Cardiac muscle cell (in vitro differentiated cells and primary cell): Measurements from ENCODE around the gene AHCTF1. TPM values are rescaled to one million over a fixed set of nuclear protein-coding genes. Genes with fewer than 3 reads are reported as not detected.
"Not testable (repeated sequence)": the region's sequence is repeated elsewhere in the genome, so short reads cannot be mapped to it uniquely, and the experiment has no call there.

Experiments used
- DNase-seq, 2 donors: peaks; one replicate each; pipeline versions ENCODE4 v3.0.0 to v3.0.0-alpha.2; 2010 to 2017; ENCODE audit warnings: low read depth in 1 of 2, low spot score in 1 of 2
- H3K27ac ChIP-seq: fragments of 200-600 bp; sonication (generic); 2 replicates; pipeline ENCODE4 v1.5.1; 2016
- H3K27me3 ChIP-seq: fragments of 200-600 bp; sonication (generic); 2 replicates; pipeline ENCODE4 v1.6.0; 2016; ENCODE audit warnings: control low read depth
- H3K36me3 ChIP-seq: fragments of 200-600 bp; sonication (generic); 2 replicates; pipeline ENCODE4 v1.5.1; 2016; ENCODE audit warnings: control low read depth
- H3K4me1 ChIP-seq: fragments of 200-600 bp; sonication (generic); 2 replicates; pipeline ENCODE4 v1.8.1; 2017; ENCODE audit warnings: low read depth, mild to moderate bottlenecking, mixed run types
- H3K4me3 ChIP-seq: fragments of 200-600 bp; sonication (generic); 2 replicates; pipeline ENCODE4 v1.5.1; 2016; ENCODE audit warnings: mild to moderate bottlenecking
- H3K9me3 ChIP-seq: fragments of 200-600 bp; sonication (generic); 2 replicates; pipeline ENCODE4 v1.5.1; 2017; ENCODE audit warnings: low read depth, mild to moderate bottlenecking, control low read depth
- CTCF ChIP-seq: IDR thresholded peaks from 2 replicates; pipeline ENCODE4 v1.5.1; 2012; ENCODE audit warnings: low read depth, mild to moderate bottlenecking, low read length
- polyA plus RNA-seq: library from polyadenylated mRNA; unstranded; fragments of >200 nt; fragmentation: Nextera tagmentation; extraction: Ambion mirVana; gene quantifications from 2 replicates; pipeline ENCODE4 v1.2.1, GENCODE V29; 2016
- total RNA-seq: library from RNA; depleted of rRNA; stranded (reverse); fragments of >200 nt; gene quantifications from 2 replicates; pipeline ENCODE4 v1.2.3, GENCODE V29; 2016

Gene AHCTF1
- total and polyA plus RNA-seq, 2 experiments from 2014 or later: 6.3 to 19.1 TPM

- peaks cover 24% of the 10 kb centered on the region for H3K36me3 ChIP-seq
- no peaks in the 10 kb centered on the region for H3K9me3 ChIP-seq
- no peak for DNase-seq
- H3K4me3 ChIP-seq: no peak overlapping the region
- no peaks in the 10 kb centered on the region for H3K4me1 ChIP-seq
- H3K27me3 ChIP-seq: no peaks in the 10 kb centered on the region
- no peak overlapping the region for H3K27ac ChIP-seq
- no peak for TF ChIP-seq CTCF
Measured at GRCh38 chr1:246876431-246876830, 55.3 kb downstream of the AHCTF1 start.

GRCh38 chr1:246875041-246876026, 56.4 kb downstream of the AHCTF1 start:
- H3K27ac ChIP-seq: no peak overlapping the region
- no peak overlapping the region for H3K4me3 ChIP-seq
- no peak for TF ChIP-seq CTCF
- DNase-seq: peak in 1 of 2 donors; percentile 40
- no peaks in the 10 kb centered on the region for H3K4me1 ChIP-seq
- no peaks in the 10 kb centered on the region for H3K9me3 ChIP-seq
- peaks cover 24% of the 10 kb centered on the region for H3K36me3 ChIP-seq
- H3K27me3 ChIP-seq: no peaks in the 10 kb centered on the region

GRCh38 chr1:246865921-246866320, 65.8 kb downstream of the AHCTF1 start:
- Histone ChIP-seq H3K9me3 (no peaks in the 10 kb centered on the region), H3K4me3 (no peak overlapping the region), H3K36me3 (peaks cover 29% of the 10 kb centered on the region), H3K27me3 (no peaks in the 10 kb centered on the region), H3K27ac (no peak overlapping the region), H3K4me1 (no peaks in the 10 kb centered on the region)
- no peak for DNase-seq
- TF ChIP-seq CTCF: no peak

- H3K36me3 ChIP-seq: peaks cover 40% of the 10 kb centered on the region
- DNase-seq, H3K4me1 ChIP-seq, H3K27ac ChIP-seq, H3K4me3 ChIP-seq, H3K9me3 ChIP-seq, H3K27me3 ChIP-seq: not testable (repeated sequence)
Measured at GRCh38 chr1:246863791-246864190, 68.0 kb downstream of the AHCTF1 start.

GRCh38 chr1:246860401-246860800, 71.3 kb downstream of the AHCTF1 start:
- Histone ChIP-seq H3K36me3 (peaks cover 56% of the 10 kb centered on the region), H3K4me1 (no peaks in the 10 kb centered on the region)
- TF ChIP-seq CTCF: no peak

GRCh38 chr1:246856371-246856770, 75.4 kb downstream of the AHCTF1 start:
- no peak for TF ChIP-seq CTCF
- H3K36me3 ChIP-seq: peaks cover 75% of the 10 kb centered on the region

More at GRCh38 chr1:246860401-246860800, 71.3 kb downstream of the AHCTF1 start:
- no peak overlapping the region for H3K4me3 ChIP-seq
- no peaks in the 10 kb centered on the region for H3K9me3 ChIP-seq
- H3K27ac ChIP-seq: no peak overlapping the region
- DNase-seq: peak in 1 of 2 donors; percentile 49
- no peaks in the 10 kb centered on the region for H3K27me3 ChIP-seq

GRCh38 chr1:246850640-246851039, 81.1 kb downstream of the AHCTF1 start:
- not testable (repeated sequence) for H3K27me3 ChIP-seq, H3K9me3 ChIP-seq, DNase-seq, H3K27ac ChIP-seq, H3K4me1 ChIP-seq, H3K4me3 ChIP-seq
- H3K36me3 ChIP-seq: peaks cover 52% of the 10 kb centered on the region

More at GRCh38 chr1:246856371-246856770, 75.4 kb downstream of the AHCTF1 start:
- Histone ChIP-seq H3K4me3 (no peak overlapping the region), H3K9me3 (no peaks in the 10 kb centered on the region), H3K27ac (no peak overlapping the region), H3K4me1 (no peaks in the 10 kb centered on the region), H3K27me3 (no peaks in the 10 kb centered on the region)
- DNase-seq: no peak
